GM12865 (cell line): ENCODE results near the gene ZNF609.
"Not testable (repeated sequence)": the region's sequence is repeated elsewhere in the genome, so short reads cannot be mapped to it uniquely, and the experiment has no call there.

Experiments used
- DNase-seq: peaks from one replicate; pipeline ENCODE4 v3.0.0; 2010; ENCODE audit warnings: low read depth
- H3K4me3 ChIP-seq: 2 replicates; pipeline ENCODE4 v1.5.1; 2011; ENCODE audit warnings: mild to moderate bottlenecking, low read depth, low read length, control low read depth
- CTCF ChIP-seq: IDR thresholded peaks from 2 replicates; pipeline ENCODE4 v1.5.1; 2011; ENCODE audit warnings: low read length, control low read depth, low read depth, inconsistent platforms; ENCODE audit not compliant: insufficient read depth; ENCODE audit errors: missing control alignments

Gene ZNF609

GRCh38 chr15:64589435-64590084, 129.2 kb downstream of the ZNF609 start:
- TF ChIP-seq CTCF: no peak
- DNase-seq: no peak

GRCh38 chr15:64592845-64593244, 132.5 kb downstream of the ZNF609 start:
- DNase-seq, H3K4me3 ChIP-seq: not testable (repeated sequence)

More at GRCh38 chr15:64589435-64590084, 129.2 kb downstream of the ZNF609 start:
- no peak overlapping the region for H3K4me3 ChIP-seq

GRCh38 chr15:64596701-64597476, 136.5 kb downstream of the ZNF609 start:
- TF ChIP-seq CTCF: no peak
- H3K4me3 ChIP-seq: peak overlapping the region; percentile 40
- DNase-seq: peak; percentile 59

- H3K4me3 ChIP-seq: no peak overlapping the region
- TF ChIP-seq CTCF: no peak
- DNase-seq: no peak
These were observed 137.1 kb downstream of the ZNF609 start for GRCh38 chr15:64597477-64597822.

- H3K4me3 ChIP-seq: no peak overlapping the region
- DNase-seq: no peak
These were observed 138.8 kb downstream of the ZNF609 start for GRCh38 chr15:64599226-64599625.

GRCh38 chr15:64599716-64600115, 139.3 kb downstream of the ZNF609 start:
- H3K4me3 ChIP-seq: no peak overlapping the region
- no peak for TF ChIP-seq CTCF
- no peak for DNase-seq

More at GRCh38 chr15:64599226-64599625, 138.8 kb downstream of the ZNF609 start:
- TF ChIP-seq CTCF: no peak

GRCh38 chr15:64600794-64601193, 140.4 kb downstream of the ZNF609 start:
- TF ChIP-seq CTCF: no peak
- H3K4me3 ChIP-seq: no peak overlapping the region
- no peak for DNase-seq
